ENCODE results near the gene HEMGN. TPM values are rescaled to one million over a fixed set of nuclear protein-coding genes. Genes with fewer than 3 reads are reported as not detected.

The HEMGN gene
- total and polyA plus RNA-seq, 2 donors (not counting 1 experiment from before 2014, with no cell fraction given) = not detected

DNA sequence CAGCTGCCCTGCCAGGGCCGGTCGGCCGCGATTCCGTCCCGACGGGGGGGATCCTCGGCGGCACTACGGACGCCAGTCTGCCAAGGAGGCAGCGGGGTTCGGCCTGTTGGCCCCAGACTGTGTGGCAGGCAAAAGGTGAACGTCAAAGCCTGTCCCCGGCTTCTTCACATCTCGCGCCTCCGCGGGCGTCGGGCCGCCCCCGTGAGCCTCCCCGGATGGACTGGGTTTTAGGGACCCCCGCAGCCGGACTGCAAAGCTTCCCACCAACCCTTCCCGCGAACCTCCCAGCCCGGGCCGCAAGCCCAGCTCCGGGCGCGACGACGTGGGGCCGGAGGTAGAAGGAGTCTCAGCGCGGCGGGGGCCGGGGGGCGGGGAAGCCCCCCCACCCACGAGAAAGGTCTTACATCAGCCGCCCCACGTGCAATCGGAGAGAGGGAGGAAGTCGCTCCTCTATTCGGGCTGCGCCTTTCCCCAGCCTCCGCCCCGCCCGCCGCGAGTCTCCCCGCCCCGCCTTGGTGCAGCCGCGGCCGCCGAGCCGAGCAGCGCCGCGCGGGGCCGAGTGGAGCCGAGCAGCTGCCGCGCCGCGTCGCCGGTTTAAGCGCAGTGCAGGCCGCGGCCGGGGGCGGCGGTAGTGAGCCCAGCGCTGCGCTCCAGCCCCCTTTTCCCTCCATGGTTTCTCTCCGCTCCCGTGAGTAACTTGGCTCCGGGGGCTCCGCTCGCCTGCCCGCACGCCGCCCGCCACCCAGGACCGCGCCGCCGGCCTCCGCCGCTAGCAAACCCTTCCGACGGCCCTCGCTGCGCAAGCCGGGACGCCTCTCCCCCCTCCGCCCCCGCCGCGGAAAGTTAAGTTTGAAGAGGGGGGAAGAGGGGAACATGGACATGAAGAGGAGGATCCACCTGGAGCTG is 45.0 kb upstream of the HEMGN start, which contains the start of gene ANP32B:
Gene ANP32B (plus strand): TSS at position 659 of the 906 bp plus-strand sequence. CDS start 215 bp downstream, at position 874.
- TF ChIP-seq EZH2 (IDR thresholded peaks at IDR 0.05; ENCODE audit: low read length, missing control alignments) = no peak
- TF ChIP-seq, protein P1, sequence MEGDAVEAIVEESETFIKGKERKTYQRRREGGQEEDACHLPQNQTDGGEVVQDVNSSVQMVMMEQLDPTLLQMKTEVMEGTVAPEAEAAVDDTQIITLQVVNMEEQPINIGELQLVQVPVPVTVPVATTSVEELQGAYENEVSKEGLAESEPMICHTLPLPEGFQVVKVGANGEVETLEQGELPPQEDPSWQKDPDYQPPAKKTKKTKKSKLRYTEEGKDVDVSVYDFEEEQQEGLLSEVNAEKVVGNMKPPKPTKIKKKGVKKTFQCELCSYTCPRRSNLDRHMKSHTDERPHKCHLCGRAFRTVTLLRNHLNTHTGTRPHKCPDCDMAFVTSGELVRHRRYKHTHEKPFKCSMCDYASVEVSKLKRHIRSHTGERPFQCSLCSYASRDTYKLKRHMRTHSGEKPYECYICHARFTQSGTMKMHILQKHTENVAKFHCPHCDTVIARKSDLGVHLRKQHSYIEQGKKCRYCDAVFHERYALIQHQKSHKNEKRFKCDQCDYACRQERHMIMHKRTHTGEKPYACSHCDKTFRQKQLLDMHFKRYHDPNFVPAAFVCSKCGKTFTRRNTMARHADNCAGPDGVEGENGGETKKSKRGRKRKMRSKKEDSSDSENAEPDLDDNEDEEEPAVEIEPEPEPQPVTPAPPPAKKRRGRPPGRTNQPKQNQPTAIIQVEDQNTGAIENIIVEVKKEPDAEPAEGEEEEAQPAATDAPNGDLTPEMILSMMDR (conservative IDR thresholded peaks at IDR 0.05 in 1 of 2, IDR thresholded peaks at IDR 0.05 in 1 of 2; ENCODE audit: low read depth in 1 of 2, low read length in 2 of 2) = peak; percentile 56 to 58
- peaks cover 36% of the 10 kb centered on the region for H3K79me2 ChIP-seq (ENCODE audit: control insufficient read depth, insufficient read depth, low read length)

DNA sequence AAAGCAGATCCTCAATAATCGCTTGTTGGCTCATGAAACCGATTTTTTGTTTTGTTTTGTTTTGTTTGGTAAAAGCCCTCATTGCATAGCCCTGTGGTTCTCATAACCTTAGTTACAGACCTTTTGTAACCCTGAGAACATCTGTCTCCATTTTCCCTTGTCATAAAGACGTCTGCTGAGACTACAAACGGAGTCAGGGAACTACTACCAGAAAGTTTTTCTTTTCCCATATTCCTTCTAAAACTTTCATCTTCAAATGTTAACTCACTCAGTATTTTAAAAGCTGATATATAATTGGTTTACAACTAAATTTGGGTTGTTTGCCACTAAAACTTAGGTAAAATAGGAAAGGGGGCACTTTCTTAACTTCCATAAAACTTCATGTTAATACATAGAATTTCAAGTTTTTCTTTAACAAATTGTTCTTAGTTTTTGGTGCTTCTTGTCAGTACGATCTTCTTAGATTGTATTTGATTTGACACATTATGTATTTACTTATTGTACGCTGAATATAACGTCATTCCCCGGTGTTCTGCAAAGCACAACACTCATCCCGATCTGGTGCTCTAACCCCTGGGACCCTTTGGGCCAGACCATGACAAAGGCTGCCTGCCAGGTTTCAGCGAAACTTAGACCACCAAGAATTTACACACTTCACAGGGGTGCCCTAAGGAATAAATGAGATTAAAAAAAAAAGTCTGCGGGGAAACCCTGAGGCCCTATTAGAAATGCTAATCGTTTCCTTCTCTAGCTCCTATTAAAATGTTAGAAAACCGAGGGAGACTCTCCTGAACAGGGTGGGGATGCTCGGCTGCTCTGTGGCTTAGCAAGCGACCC is 44.1 kb upstream of the HEMGN start:
- no peak for TF ChIP-seq EZH2 (IDR thresholded peaks at IDR 0.05; ENCODE audit: low read length, missing control alignments)
- TF ChIP-seq, protein P1 (conservative IDR thresholded peaks at IDR 0.05 in 1 of 2, IDR thresholded peaks at IDR 0.05 in 1 of 2; ENCODE audit: low read depth in 1 of 2, low read length in 2 of 2) = no peak
- peak in 1 of 2 donors; percentile 21 for DNase-seq (ENCODE audit: low read depth in 2 of 2)

More for the DNA sequence above, 45.0 kb upstream of the HEMGN start, which contains the start of gene ANP32B:
- Histone ChIP-seq H4K20me1 (ENCODE audit: control insufficient read depth, extremely low read depth, insufficient read depth, low read length) (no peaks in the 10 kb centered on the region), H2AFZ (ENCODE audit: low read length) (peak within 1 kb of the TSS; percentile 58), H3K4me1 (ENCODE audit: control insufficient read depth, extremely low read depth, insufficient read depth, low read length) (peaks cover 2% of the 10 kb centered on the region), H3K9ac (ENCODE audit: insufficient read depth, low read length) (peak within 1 kb of the TSS; percentile 91), H3K9me3 (ENCODE audit: control insufficient read depth, insufficient read depth, low read depth, low read length) (no peaks in the 10 kb centered on the region), H3K4me2 (ENCODE audit: extremely low read depth, insufficient read depth, low read length) (peak within 1 kb of the TSS; percentile 86), H3K27me3 (ENCODE audit: control insufficient read depth, insufficient read depth, low read length) (no peaks in the 10 kb centered on the region), H3K36me3 (ENCODE audit: control insufficient read depth, insufficient read depth, low read length) (no peaks in the 10 kb centered on the region), H3K4me3 (replicated peaks in 1 of 4; ENCODE audit: control extremely low read depth in 1 of 4, insufficient read depth in 1 of 4, low read depth in 3 of 4, low read length in 4 of 4) (peak within 1 kb of the TSS; percentile 67 to 91 (median 74)), H3K27ac (ENCODE audit: insufficient read depth, low read length) (peak within 1 kb of the TSS; percentile 89)
- DNase-seq (ENCODE audit: low read depth in 2 of 2) = peak; percentile 88 to 92

More for the DNA sequence above, 44.1 kb upstream of the HEMGN start:
- Histone ChIP-seq H3K79me2 (ENCODE audit: control insufficient read depth, insufficient read depth, low read length) (peaks cover 28% of the 10 kb centered on the region), H3K9me3 (ENCODE audit: control insufficient read depth, insufficient read depth, low read depth, low read length) (no peaks in the 10 kb centered on the region), H3K4me3 (replicated peaks in 1 of 4; ENCODE audit: control extremely low read depth in 1 of 4, insufficient read depth in 1 of 4, low read depth in 3 of 4, low read length in 4 of 4) (peak overlapping the region; percentile 50 to 91 (median 64)), H3K4me2 (ENCODE audit: extremely low read depth, insufficient read depth, low read length) (peak overlapping the region; percentile 86), H3K27ac (ENCODE audit: insufficient read depth, low read length) (peak overlapping the region; percentile 62), H4K20me1 (ENCODE audit: control insufficient read depth, extremely low read depth, insufficient read depth, low read length) (no peaks in the 10 kb centered on the region), H3K4me1 (ENCODE audit: control insufficient read depth, extremely low read depth, insufficient read depth, low read length) (peaks cover 2% of the 10 kb centered on the region), H3K27me3 (ENCODE audit: control insufficient read depth, insufficient read depth, low read length) (no peaks in the 10 kb centered on the region), H3K36me3 (ENCODE audit: control insufficient read depth, insufficient read depth, low read length) (no peaks in the 10 kb centered on the region), H3K9ac (ENCODE audit: insufficient read depth, low read length) (peak overlapping the region; percentile 77), H2AFZ (ENCODE audit: low read length) (peak overlapping the region; percentile 58)
